HepG2 (cell line): Measurements from ENCODE around the gene DAB1.

Experiments used
- ARID3A ChIP-seq: IDR thresholded peaks from 2 replicates; pipeline ENCODE4 v1.6.1; 2012; ENCODE audit warnings: low read depth, low read length, improper control_type of control experiment
- EZH2 ChIP-seq: conservative IDR thresholded peaks from 2 replicates; pipeline ENCODE4 v1.6.1; 2012; ENCODE audit warnings: mild to moderate bottlenecking, low read depth, low read length, moderate library complexity
- FOXO4 ChIP-seq: sonication (generic); formaldehyde crosslinking; conservative IDR thresholded peaks from 2 replicates; pipeline ENCODE4 v1.8.1; 2023; ENCODE audit warnings: missing genetic modification reagents
- GATAD2A ChIP-seq: IDR thresholded peaks from 2 replicates; pipeline ENCODE4 v1.6.1; 2016
- MED1 ChIP-seq: sonication (generic); formaldehyde crosslinking; IDR thresholded peaks from 2 replicates; pipeline ENCODE4 v1.4.0; 2020; ENCODE audit warnings: missing genetic modification reagents
- MNT ChIP-seq: fragments of 450-650 bp; IDR thresholded peaks from 2 replicates; pipeline ENCODE4 v1.6.1; 2016
- MZF1 ChIP-seq: sonication (generic); formaldehyde crosslinking; IDR thresholded peaks from 2 replicates; pipeline ENCODE4 v1.8.1; 2023; ENCODE audit warnings: mild to moderate bottlenecking, missing genetic modification reagents, borderline replicate concordance
- NFE2L2 ChIP-seq: fragments of 150-350 bp; IDR thresholded peaks from 2 replicates; pipeline ENCODE4 v1.6.1; 2014; ENCODE audit warnings: low read length
- NFYB ChIP-seq: sonication (generic); formaldehyde crosslinking; IDR thresholded peaks from 2 replicates; pipeline ENCODE4 v1.4.0; 2020; ENCODE audit warnings: missing genetic modification reagents
- POLR2A ChIP-seq, 2 experiments: IDR thresholded peaks; 2 replicates each; pipeline ENCODE4 v1.6.1; 2011; ENCODE audit warnings: low read depth in 2 of 2, low read length in 2 of 2, mild to moderate bottlenecking in 1 of 2, moderate library complexity in 1 of 2; ENCODE audit not compliant: insufficient read depth in 1 of 2
- SMC3 ChIP-seq: IDR thresholded peaks from 2 replicates; pipeline ENCODE4 v1.6.1; 2011; ENCODE audit warnings: low read length, improper control_type of control experiment
- TBP ChIP-seq: sonication (generic); formaldehyde crosslinking; IDR thresholded peaks from 2 replicates; pipeline ENCODE4 v1.5.0; 2020; ENCODE audit warnings: missing genetic modification reagents
- ZBTB10 ChIP-seq: sonication (generic); formaldehyde crosslinking; IDR thresholded peaks from 2 replicates; pipeline ENCODE4 v1.4.0; 2020; ENCODE audit warnings: missing genetic modification reagents, borderline replicate concordance
- ZFP90 ChIP-seq: sonication (generic); formaldehyde crosslinking; IDR thresholded peaks from 2 replicates; pipeline ENCODE4 v1.8.0; 2022; ENCODE audit warnings: missing genetic modification reagents, mild to moderate bottlenecking, inconsistent platforms, borderline replicate concordance

- TF ChIP-seq ARID3A, result no peak
- no peak for TF ChIP-seq GATAD2A
- TF ChIP-seq POLR2A (IDR thresholded peaks at IDR 0.05; ENCODE audit: insufficient read depth in 1 of 2, low read depth in 2 of 2, low read length in 2 of 2), result no peak
- no peak for TF ChIP-seq MED1 (CRISPR knock-in tag)
- no peak for TF ChIP-seq FOXO4 (CRISPR knock-in tag)
- TF ChIP-seq ZBTB10, result no peak
- no peak for TF ChIP-seq MNT
- TF ChIP-seq SMC3, result no peak
- TF ChIP-seq TBP (CRISPR knock-in tag), result no peak
- no peak for TF ChIP-seq MZF1
- TF ChIP-seq NFE2L2, result no peak
- no peak for TF ChIP-seq ZFP90 (CRISPR knock-in tag)
- TF ChIP-seq EZH2, result no peak
- TF ChIP-seq NFYB (CRISPR knock-in tag), result no peak
Observed at GRCh38 chr1:56965191-56965590, 458.7 kb downstream of the DAB1 start.
